Measurements from ENCODE around the gene IFITM5. TPM values are rescaled to one million over a fixed set of nuclear protein-coding genes. Genes with fewer than 3 reads are reported as not detected.
"Not testable (repeated sequence)": the region's sequence is repeated elsewhere in the genome, so short reads cannot be mapped to it uniquely, and the experiment has no call there.

Gene IFITM5
- total RNA-seq, 1 donor from 2014 or later: not detected

- intact Hi-C loops (cut with micrococcal nuclease); H3K9me3 Mint-ChIP-seq: not testable (repeated sequence)
- Mint-ChIP-seq H3K4me3 (ENCODE audit: low read depth) (peak overlapping the region; percentile 93), H3K27me3 (ENCODE audit: low read depth) (peaks cover 30% of the 10 kb centered on the region), H3K4me1 (ENCODE audit: low read depth) (peaks cover 28% of the 10 kb centered on the region), H3K36me3 (ENCODE audit: low read depth) (peaks cover 13% of the 10 kb centered on the region), H3K27ac (peak overlapping the region; percentile 93)
- peak; percentile 47 for DNase-seq (ENCODE audit: low spot score)
Measured at GRCh38 chr11:286977-287820, 12.1 kb downstream of the IFITM5 start.

GRCh38 chr11:285894-286220 is 13.5 kb downstream of the IFITM5 start:
- H3K9me3 Mint-ChIP-seq: no peaks in the 10 kb centered on the region

GRCh38 chr11:285021-285893 is 14.1 kb downstream of the IFITM5 start:
- peaks cover 45% of the 10 kb centered on the region for H3K27me3 Mint-ChIP-seq (ENCODE audit: low read depth)
- peaks cover 8% of the 10 kb centered on the region for H3K36me3 Mint-ChIP-seq (ENCODE audit: low read depth)
- no peaks in the 10 kb centered on the region for H3K9me3 Mint-ChIP-seq
- H3K4me1 Mint-ChIP-seq (ENCODE audit: low read depth): peaks cover 35% of the 10 kb centered on the region
- no peak for DNase-seq (ENCODE audit: low spot score)
- H3K27ac Mint-ChIP-seq: no peak overlapping the region
- no peak overlapping the region for H3K4me3 Mint-ChIP-seq (ENCODE audit: low read depth)
- intact Hi-C loops (cut with micrococcal nuclease): no loop called here

More at GRCh38 chr11:285894-286220, 13.5 kb downstream of the IFITM5 start:
- H3K27me3 Mint-ChIP-seq (ENCODE audit: low read depth): peaks cover 43% of the 10 kb centered on the region
- H3K4me1 Mint-ChIP-seq (ENCODE audit: low read depth): peaks cover 33% of the 10 kb centered on the region
- intact Hi-C loops (cut with micrococcal nuclease): no loop called here
- no peak overlapping the region for H3K4me3 Mint-ChIP-seq (ENCODE audit: low read depth)
- DNase-seq (ENCODE audit: low spot score): no peak
- H3K36me3 Mint-ChIP-seq (ENCODE audit: low read depth): peaks cover 8% of the 10 kb centered on the region
- no peak overlapping the region for H3K27ac Mint-ChIP-seq

- no peak overlapping the region for H3K4me3 Mint-ChIP-seq (ENCODE audit: low read depth)
- no peaks in the 10 kb centered on the region for H3K9me3 Mint-ChIP-seq
- peaks cover 47% of the 10 kb centered on the region for H3K27me3 Mint-ChIP-seq (ENCODE audit: low read depth)
- intact Hi-C loops (cut with micrococcal nuclease): no loop called here
- peaks cover 35% of the 10 kb centered on the region for H3K4me1 Mint-ChIP-seq (ENCODE audit: low read depth)
- DNase-seq (ENCODE audit: low spot score): no peak
- H3K27ac Mint-ChIP-seq: no peak overlapping the region
- H3K36me3 Mint-ChIP-seq (ENCODE audit: low read depth): peaks cover 8% of the 10 kb centered on the region
Measured at GRCh38 chr11:284105-285020, 15.0 kb downstream of the IFITM5 start.

- H3K4me3 Mint-ChIP-seq (ENCODE audit: low read depth): no peak overlapping the region
- H3K27me3 Mint-ChIP-seq (ENCODE audit: low read depth): peaks cover 49% of the 10 kb centered on the region
- no peak for DNase-seq (ENCODE audit: low spot score)
- H3K9me3 Mint-ChIP-seq: no peaks in the 10 kb centered on the region
- no peak overlapping the region for H3K27ac Mint-ChIP-seq
- H3K4me1 Mint-ChIP-seq (ENCODE audit: low read depth): peaks cover 37% of the 10 kb centered on the region
- intact Hi-C loops (cut with micrococcal nuclease): no loop called here
- peaks cover 8% of the 10 kb centered on the region for H3K36me3 Mint-ChIP-seq (ENCODE audit: low read depth)
Measured at GRCh38 chr11:283405-284104, 15.8 kb downstream of the IFITM5 start.

- H3K9me3 Mint-ChIP-seq: no peaks in the 10 kb centered on the region
- H3K4me3 Mint-ChIP-seq (ENCODE audit: low read depth): peak overlapping the region; percentile 65
- H3K36me3 Mint-ChIP-seq (ENCODE audit: low read depth): peaks cover 8% of the 10 kb centered on the region
- no peak overlapping the region for H3K27ac Mint-ChIP-seq
- H3K27me3 Mint-ChIP-seq (ENCODE audit: low read depth): peaks cover 45% of the 10 kb centered on the region
- peaks cover 39% of the 10 kb centered on the region for H3K4me1 Mint-ChIP-seq (ENCODE audit: low read depth)
- intact Hi-C loops (cut with micrococcal nuclease): no loop called here
- DNase-seq (ENCODE audit: low spot score): no peak
Measured at GRCh38 chr11:282630-283360, 16.5 kb downstream of the IFITM5 start.

- Mint-ChIP-seq H3K27ac (no peak overlapping the region), H3K9me3 (no peaks in the 10 kb centered on the region)
- no peak for DNase-seq (ENCODE audit: low spot score)
Measured at GRCh38 chr11:282171-282570, 17.2 kb downstream of the IFITM5 start.

GRCh38 chr11:281486-282161 is 17.7 kb downstream of the IFITM5 start:
- peak overlapping the region; percentile 72 for H3K4me3 Mint-ChIP-seq (ENCODE audit: low read depth)
- H3K4me1 Mint-ChIP-seq (ENCODE audit: low read depth): peaks cover 38% of the 10 kb centered on the region

More at GRCh38 chr11:282171-282570, 17.2 kb downstream of the IFITM5 start:
- H3K36me3 Mint-ChIP-seq (ENCODE audit: low read depth): peaks cover 13% of the 10 kb centered on the region
- peaks cover 44% of the 10 kb centered on the region for H3K27me3 Mint-ChIP-seq (ENCODE audit: low read depth)
- H3K4me3 Mint-ChIP-seq (ENCODE audit: low read depth): peak overlapping the region; percentile 65
- intact Hi-C loops (cut with micrococcal nuclease): no loop called here
- peaks cover 38% of the 10 kb centered on the region for H3K4me1 Mint-ChIP-seq (ENCODE audit: low read depth)

GRCh38 chr11:280706-281485 is 18.4 kb downstream of the IFITM5 start:
- no peak overlapping the region for H3K27ac Mint-ChIP-seq
- H3K27me3 Mint-ChIP-seq (ENCODE audit: low read depth): peaks cover 52% of the 10 kb centered on the region
- DNase-seq (ENCODE audit: low spot score): no peak

More at GRCh38 chr11:281486-282161, 17.7 kb downstream of the IFITM5 start:
- Mint-ChIP-seq H3K27me3 (ENCODE audit: low read depth) (peaks cover 45% of the 10 kb centered on the region), H3K36me3 (ENCODE audit: low read depth) (peaks cover 16% of the 10 kb centered on the region), H3K27ac (no peak overlapping the region), H3K9me3 (peaks cover 4% of the 10 kb centered on the region)
- no peak for DNase-seq (ENCODE audit: low spot score)
- intact Hi-C loops (cut with micrococcal nuclease): no loop called here

GRCh38 chr11:279966-280705 is 19.2 kb downstream of the IFITM5 start:
- H3K27me3 Mint-ChIP-seq (ENCODE audit: low read depth): peaks cover 51% of the 10 kb centered on the region
- intact Hi-C loops (cut with micrococcal nuclease): no loop called here
- peak; percentile 50 for DNase-seq (ENCODE audit: low spot score)
- peaks cover 11% of the 10 kb centered on the region for H3K9me3 Mint-ChIP-seq
- no peak overlapping the region for H3K27ac Mint-ChIP-seq
- peaks cover 24% of the 10 kb centered on the region for H3K36me3 Mint-ChIP-seq (ENCODE audit: low read depth)
- H3K4me1 Mint-ChIP-seq (ENCODE audit: low read depth): peaks cover 37% of the 10 kb centered on the region
- H3K4me3 Mint-ChIP-seq (ENCODE audit: low read depth): peak overlapping the region; percentile 70

More at GRCh38 chr11:280706-281485, 18.4 kb downstream of the IFITM5 start:
- peaks cover 40% of the 10 kb centered on the region for H3K4me1 Mint-ChIP-seq (ENCODE audit: low read depth)
- H3K36me3 Mint-ChIP-seq (ENCODE audit: low read depth): peaks cover 23% of the 10 kb centered on the region
- peak overlapping the region; percentile 72 for H3K4me3 Mint-ChIP-seq (ENCODE audit: low read depth)
- intact Hi-C loops (cut with micrococcal nuclease): no loop called here
- H3K9me3 Mint-ChIP-seq: peaks cover 11% of the 10 kb centered on the region

Measured in activated T-helper 2 cell treated with anti-CD3 and anti-CD28 coated beads, Interferon-gamma antibody, Interleukin-2, Interleukin-4, amounts not matched to agents 10 μg/mL and 5 μg/mL and 100 μg/mL, durations not matched to agents 14 hours and 24 hours and 36 hours (primary cell).